HG03378 (cell line): ENCODE data around the gene C20orf144.

Experiments
- ATAC-seq: cut with Tn5 transposase; IDR thresholded peaks from one replicate; pipeline ENCODE4 v1.9.1; 2021; ENCODE audit warnings: mild to moderate bottlenecking, moderate library complexity; ENCODE audit not compliant: unreplicated experiment

Gene C20orf144

DNA sequence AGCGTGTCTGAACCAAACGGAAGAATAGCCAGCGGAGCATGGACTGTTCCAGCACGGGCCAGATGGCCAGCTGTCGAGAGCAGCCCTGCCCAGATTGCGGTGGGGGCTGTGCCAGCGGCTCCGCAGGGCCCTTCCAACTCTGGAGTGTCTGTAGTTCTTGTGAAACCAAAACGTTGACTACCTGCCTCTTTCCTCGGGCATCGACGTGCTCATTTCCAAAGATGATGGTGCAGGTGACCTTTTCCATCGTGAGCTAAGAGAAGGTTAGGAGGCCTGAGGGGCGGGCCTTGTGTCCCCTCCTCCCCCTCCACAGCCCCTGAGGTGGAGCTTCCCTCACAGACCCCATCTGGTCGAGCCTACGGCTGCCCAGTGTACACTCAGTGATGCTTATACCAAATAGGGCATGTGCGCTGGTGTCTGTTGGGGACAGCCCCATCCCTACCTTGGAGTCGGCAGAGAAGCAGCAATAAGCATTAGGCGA, 12.9 kb upstream of the C20orf144 start:
- no peak for ATAC-seq

DNA sequence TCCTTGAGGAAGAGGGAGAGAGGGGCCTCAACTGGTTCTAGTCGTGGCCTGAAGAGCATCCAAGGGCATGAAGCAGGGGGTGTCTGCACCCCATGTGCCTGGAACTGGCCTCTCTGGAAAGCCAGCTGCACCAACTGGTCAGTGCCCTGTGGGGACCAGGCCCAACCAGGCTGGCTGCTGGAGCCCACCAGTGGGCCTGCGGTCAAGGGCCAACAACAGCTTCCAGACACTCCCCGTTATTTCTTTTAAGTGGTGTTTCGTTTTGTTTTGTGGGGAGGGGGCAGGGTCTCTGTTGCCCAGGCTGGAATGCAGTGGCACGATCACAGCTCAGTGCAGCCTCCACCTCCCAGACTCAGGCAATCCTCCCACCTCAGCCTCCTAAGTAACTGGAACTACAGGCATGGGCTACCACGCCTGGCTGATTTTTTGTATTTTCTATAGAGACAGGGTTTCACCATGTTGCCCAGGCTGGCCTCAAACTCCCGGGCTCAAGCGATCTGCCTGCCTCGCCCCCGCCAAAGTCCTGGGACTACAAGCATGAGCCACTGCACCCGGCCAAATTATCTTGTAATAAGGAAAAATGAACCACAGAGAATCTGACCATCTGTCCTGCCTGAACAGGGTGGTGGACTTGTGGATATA, 11.9 kb upstream of the C20orf144 start:
- no peak for ATAC-seq

DNA sequence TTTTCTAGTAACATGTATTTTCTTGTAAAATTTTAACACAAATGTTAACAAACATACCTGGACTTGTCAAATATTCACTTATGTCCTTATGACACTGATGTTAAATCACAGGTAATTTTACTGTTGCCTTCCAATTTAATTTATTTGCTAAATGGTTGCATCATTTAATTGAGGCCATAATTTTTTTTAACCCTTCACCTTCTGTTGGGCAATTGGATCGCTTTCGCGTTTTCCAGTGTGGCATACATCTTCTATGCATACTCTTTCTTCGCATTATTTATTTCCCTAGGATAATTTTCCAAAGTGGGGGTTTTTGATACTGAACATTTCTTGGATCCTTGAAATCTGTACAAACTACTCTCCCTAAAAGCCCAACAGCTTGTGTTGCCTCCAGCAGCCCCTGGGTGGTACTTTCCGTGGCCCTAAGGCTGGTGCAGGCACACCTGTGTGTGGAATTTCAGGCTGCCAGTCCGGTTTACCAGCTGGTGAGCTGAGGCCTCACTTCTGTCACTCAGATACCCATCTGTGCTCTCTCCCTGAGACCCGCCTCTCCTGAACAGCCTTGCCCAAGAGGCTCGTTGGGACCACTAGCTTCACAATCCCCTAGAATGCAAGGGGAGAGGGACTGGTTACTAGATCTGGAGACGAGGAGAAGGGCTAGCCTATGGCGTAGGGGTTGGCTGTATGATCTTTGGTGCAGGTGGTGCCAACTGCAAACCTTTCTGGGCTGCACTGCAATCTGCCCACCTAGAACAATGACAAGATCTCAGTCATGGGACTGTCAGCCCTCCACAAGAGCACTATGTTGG, 11.2 kb upstream of the C20orf144 start:
- ATAC-seq: no peak

DNA sequence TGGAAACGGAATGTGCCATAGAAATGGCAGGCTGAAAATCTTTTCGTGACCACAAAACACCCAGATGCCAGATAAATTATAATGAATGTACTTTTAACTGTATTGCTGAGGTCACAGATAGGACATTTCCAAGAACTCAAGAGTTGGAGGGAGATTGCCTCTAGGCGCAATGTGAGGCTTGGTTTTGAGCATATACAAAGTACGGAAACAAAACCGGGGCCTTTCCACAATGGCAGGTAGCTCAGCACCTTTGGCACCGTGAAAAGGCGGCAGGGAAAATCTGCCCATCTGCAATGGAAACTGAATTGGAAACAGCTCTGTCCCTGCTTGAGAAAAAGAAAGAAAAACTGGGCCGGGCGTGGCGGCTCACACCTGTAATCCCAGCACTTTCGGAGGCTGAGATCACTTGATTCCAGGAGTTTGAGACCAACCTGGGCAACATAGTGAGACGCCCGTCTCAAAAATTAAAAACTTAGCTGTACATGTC, 10.5 kb upstream of the C20orf144 start:
- ATAC-seq: no peak

DNA sequence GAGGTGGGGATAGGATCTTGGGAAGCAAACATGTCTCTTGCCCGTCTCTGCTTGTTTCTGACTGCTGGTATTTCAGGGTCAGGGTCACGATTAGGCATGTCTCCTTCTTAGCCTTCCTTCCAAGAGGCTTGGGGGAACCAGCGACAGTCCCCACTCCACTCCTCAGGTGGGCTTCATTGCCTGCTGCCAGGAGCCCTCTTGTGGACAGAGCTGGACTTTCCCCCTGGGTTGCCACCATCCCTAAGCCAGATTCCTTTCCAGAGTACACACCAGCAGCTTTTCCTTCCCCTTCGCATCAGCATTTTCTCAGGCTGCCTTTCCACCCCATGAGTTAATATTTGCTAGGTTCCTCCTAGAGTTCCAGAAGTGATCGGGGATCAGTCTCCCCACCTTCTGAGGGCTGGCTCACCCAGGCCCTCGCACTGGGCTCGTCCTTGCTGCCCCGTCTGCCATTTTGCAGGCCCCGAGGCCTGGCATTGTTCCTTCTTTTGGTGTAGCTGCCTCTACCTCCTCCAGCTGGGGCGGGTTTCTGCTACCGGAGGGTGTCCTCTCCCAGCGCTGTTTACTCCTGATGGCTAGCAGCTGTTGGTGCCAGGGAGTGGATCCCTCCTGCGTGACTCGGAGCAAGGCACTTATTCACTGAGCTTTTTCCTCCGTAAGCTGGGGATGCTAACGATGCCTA, 8.8 kb upstream of the C20orf144 start:
- no peak for ATAC-seq

DNA sequence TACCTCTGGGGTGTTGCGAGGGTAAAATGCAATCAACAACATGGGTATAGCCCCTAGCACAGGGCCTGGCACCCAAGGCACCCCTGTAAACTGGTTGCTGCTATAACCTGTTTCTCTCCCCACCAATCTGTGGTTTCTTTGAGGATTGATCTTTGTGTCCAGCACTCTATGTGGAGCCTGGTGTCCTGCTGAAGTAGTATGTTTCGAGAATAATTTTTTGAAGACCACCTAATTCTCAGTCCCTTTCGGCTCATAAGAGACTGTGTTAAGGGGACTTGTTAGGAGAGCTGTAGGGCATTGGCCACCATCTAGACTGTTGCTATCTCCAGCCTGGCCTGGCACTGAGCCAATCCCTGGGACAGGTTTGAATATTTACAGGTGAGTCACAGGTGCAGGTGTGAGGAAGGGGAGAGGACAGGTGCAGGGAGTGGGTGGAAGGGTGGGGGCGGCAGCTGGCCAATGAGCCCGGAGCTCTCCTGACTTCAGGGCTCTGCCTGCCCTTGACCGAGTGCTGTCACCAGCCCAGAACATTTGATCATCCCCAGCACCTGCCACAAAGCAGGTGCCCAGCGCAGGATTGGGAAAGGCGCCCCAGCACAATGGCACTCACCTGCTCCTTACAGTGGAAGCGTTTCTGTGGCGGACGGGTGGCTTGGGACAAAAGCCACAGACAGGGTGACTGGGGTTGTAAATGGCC, 8.1 kb upstream of the C20orf144 start:
- no peak for ATAC-seq

DNA sequence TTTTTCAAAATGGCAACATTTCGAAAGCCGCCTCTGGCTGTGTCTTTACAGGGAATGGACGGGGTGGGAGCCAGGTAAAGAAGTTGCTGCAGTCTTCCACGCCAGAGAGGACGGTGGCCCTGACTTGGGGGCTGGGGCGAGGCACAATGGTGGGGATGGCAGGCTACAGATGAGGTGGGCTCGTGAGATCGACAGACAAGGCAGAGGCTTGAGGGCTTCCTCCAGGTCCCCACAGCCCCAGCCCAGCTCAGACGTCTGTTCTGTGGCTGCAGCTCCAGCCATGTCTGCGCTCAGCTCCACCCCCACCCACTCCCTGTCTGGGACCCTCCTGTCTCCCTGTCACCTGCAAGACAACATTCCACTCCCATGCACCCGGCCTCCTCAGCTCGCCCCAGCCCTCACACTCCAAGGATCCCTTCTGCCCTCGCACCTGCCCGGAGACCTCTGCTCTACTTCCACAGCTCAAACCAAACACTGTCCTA, 7.4 kb upstream of the C20orf144 start:
- ATAC-seq: no peak

DNA sequence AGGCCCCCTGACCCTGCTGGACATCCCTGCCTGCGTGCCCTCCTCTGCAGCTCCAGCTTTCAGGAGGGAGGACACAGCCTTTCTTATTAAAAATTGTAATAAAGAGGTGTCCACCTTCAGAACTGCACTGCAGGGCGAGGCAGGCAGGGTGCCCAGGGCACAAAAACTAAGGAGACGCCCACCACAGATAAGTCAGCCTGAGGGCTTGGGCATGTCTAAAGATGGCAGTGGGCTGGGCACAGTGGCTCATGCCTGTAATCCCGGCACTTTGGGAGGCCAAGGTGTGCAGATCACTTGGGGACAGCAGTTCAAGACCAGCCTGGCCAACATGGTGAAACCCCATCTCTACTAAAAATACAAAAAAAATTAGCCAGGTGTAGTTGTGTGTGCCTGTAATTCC, 7.0 kb upstream of the C20orf144 start:
- no peak for ATAC-seq

DNA sequence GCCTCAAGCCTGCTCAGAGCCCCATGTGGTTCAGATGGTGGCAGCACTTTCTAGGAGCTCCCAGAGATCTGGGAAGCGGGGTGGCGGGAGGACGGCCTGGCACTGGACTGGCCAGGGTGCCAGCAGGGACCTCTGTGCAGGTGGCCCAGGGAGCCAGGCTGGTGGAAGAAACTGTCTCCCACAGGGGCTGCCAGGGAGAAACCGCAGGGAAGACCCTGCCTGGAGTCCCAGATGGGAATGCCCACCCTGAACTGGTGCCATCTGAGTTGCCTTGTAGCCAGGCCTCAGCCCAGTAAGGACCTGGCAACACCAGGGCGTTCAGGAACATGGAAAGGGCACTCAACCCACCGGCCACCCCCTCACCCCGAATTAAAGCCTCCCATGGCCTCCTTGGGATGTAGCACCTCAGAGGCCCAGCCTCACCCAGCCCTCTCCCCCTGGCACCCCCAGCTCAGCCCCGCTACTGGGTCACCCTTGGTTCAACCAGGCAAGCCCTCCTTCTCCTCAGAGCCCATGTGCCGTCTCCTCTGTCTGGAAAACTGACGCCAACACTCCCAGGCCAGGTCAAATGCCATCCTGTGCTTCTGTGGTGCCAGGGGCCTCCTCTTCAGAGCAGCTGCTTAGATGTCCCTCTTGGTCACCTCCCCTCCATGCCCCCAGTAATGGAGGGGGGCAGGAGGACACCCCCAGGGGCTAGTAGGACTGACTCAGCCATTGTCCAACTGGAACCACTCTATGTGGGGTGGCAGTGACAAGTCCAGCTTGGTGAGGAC, 5.9 kb upstream of the C20orf144 start:
- ATAC-seq: no peak

DNA sequence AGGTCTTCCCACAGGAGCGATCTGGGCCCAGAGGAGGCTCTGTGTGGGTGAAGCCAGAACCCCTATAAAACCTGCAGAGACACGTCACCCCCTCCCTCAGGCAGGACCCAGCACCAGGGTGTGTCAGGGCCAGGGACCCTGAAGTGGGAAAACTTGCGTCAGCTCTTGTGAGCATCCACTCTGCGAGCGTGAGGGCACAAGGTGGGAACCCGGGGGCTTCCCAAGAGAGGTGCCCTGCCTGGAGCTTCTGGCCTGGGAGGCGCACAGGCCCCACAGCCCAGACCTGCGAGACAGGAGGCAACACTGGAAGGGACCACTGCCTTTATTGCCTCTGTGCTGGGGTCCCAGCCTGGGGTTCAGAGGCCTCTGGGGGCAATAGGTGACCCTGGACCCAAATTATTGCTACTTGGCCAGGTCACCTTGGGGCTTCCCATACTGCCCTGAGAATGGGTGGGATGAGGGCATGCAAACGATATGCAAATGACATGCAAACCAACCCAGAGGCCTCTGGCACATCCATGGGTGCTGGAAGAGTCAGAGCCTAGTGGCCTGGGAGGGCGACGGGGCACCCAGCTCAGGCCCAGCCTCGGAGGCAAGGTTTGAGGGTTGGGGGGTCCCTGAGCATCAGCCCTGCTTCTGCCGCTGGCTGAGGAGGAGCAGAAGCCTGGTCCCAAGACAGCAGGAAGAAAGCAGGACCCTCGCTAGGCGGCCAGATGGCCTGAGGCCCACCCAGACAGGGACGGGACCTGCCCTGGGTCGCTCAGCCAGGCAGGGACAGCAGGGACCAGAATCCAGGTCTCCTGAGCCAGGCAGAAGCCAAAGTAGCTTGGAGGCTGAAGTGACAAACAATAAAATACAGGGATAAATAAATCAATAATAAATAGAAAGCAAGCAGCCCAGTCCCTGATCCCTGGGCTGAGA, 5.1 kb upstream of the C20orf144 start:
- ATAC-seq: no peak

DNA sequence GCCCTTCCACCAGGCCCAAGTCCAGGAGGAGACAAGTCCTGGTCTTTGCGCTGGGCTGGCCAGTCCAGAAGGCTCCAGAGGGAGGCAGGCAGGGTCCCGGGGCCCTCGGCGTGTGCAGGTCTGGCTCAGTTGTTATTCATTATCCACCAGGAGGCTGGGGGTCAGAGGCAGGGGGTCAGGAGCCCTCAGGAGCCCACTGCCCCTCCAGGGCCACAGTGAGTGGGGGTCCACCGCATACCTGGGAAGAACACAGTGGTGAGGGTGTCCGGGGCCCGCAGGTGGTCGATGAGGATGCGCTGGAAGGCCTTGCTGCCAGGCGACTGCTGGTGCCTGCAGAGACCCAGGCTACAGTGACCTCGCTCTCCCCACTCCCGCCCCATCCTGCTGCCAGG, 4.4 kb upstream of the C20orf144 start:
- no peak for ATAC-seq

DNA sequence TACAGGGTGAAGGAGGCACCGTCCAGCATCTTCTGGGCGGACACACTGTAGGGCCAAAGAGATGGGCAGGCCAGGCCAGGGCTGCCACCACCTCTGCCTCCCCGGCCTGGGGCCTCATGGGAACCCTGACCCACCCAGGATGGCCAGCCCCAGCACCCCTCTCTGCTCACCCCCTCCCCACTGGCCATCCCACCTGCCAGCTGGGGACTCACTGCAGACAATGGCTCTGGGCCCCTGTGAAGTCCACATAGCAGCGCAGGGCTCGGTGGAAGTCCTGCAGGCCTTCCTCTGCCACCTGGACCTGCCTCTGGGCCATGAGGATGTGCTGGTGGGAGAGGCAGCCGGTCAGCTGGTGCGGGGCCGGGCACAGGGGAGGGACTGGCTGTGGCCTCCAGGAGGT, 3.6 kb upstream of the C20orf144 start:
- ATAC-seq: no peak

DNA sequence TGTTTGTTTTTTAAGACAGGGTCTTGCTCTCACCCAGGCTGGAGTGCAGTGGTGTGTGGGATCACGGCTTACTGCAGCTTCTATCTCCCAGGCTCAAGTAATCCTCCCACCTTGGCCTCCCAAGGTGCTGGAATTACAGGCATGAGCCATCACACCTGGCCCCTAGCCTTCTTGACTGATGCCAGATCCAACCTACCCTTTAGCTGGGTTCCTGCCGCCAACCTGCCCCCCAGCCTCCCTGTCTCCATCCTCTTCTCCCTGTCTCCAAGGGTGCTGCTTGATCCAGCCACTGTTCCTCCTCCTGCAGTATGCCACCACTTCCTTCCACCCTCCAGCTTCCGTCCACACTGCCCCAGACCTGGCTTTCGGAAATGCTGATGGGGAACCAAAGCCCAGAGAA, 3.2 kb upstream of the C20orf144 start:
- no peak for ATAC-seq

DNA sequence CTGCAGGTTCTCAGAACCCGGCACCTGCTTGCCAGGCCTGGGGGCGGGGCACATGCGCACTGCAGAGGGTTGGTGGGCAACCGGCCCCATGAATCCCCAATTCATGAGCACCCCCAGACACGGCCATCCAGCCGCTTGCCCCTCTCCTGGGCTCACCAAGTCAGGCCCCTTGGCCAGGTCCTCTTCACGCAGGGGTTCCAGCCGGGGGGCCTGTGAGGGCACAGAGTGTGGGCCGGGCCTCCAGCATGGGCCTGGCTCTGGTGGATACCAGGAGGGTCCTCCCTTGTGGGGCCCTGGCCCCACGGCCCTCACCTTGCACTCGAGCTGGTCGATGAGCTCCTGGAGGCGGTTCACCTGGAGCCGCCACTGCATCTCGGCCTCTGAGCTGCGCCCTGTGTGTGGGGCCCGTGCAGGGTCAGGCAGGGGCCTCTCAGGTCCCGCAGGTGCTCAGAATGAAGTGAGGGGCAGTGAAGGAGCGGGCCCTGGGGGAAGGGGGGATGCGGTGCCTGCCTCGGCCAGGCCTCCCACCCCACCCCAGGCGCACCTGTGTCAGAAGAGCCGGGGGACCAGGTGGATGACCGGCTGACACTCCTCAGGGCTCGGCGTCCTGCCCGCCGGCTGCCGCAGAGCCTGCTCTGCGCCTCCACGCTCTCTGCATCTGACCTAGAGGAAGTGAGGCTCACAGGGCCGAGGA, 2.6 kb upstream of the C20orf144 start:
- ATAC-seq: no peak

DNA sequence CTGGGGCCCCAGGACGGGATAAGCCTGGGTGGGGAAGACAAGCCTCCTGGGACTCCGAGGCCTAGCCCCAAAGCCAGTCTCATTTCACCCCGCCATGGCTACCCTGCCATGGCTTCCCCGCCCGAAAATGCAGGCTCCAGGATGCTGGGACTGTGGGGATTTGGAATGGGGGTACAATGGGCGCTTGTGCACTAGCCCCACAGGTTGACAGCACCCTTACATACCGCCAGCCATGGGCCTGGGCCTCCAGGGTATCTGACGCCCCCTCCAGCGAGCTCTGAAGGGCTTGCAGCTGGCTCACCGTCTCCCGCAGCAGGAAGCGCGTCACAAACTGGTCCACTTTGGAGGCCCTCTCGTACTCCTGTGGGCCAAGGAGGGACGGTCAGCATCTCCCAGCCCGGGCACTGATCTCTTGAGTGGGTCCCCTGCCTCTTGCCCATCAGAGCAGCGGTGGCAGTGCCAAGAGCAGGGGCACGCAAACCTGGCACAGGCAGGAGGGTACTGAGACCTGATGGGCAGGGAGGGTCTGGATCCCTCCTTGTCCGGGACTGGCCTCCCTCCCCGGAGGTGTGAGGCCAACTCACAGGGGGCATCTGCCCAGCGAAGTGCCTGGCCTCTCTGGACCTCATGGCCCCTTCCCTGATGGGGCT, 2.0 kb upstream of the C20orf144 start:
- no peak for ATAC-seq

DNA sequence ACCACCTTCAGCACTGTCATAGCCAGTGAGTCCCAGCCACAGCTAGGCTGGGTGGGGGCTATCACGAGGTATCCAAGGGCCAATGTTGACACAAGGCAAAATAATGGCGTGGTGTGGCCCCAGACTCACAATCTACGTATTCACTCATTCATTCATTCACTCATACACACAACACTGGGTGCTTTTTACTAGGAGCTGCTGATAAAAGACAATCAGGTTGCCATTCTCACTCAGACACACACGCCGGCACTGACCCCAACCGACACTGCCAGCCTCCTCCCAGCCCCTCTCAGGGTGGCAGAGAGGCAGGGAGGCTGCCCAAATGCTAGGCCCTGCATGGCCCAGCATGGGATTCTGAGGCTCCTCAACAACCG, 1.5 kb upstream of the C20orf144 start:
- ATAC-seq: no peak

DNA sequence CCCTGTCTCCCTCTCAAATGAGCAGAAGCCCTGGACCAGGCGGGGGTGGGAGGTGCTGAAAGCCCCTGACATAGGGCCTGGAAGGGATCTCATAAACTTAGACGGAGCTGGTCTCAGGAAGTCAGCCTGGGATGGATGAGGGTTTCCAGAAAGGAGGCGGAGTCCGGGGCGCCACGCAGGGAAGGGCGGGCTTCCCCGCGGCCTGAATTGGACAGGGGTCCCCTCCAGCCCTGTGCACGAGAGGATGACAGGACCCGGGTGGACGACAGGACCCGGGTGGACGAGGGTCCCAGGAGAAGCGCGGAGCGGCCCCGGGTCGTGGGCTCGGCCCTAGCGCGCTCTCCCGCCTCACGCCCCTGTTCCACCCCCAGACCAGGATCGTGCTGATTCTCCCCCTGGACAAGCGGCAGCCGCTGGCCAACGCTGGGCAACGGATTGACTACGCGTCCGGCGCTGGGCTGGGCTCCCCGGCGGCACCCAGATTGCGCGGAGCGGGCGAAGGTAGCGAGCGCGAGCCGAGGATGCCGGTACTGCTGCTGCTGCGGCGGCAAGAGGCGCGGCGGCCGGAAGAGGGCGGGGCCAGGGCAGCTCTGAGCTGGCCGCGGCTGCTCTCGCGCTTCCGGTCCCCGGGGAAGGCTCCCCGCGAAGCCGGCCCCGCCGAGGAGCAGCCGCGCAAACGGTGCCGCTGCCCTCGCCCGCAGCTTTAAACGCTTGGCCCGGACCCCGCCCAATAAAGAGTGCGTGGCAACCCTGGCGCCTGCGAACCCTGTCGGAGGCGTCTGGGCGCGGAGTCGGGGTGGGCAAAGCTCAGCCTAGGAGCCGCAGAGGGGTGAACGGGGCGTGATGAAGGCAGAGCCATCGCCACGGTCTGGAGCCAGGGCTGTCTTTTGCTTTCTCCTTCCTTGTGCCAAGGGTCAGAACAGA, 1.3 kb downstream of the C20orf144 start:
- no peak for ATAC-seq
